HCT116 (cell line): ENCODE data around the gene ADARB1. TPM values are rescaled to one million over a fixed set of nuclear protein-coding genes. Genes with fewer than 3 reads are reported as not detected.

ENCODE experiments used
- ATAC-seq: fragments of 200-7000 bp; cut with Tn5 transposase; 2 replicates; pipeline ENCODE4 v1.9.1; 2020; ENCODE audit warnings: mild to moderate bottlenecking, moderate library complexity
- BruUV-seq: library from RNA; stranded (reverse); fragments of 400-500 nt; replicated peaks from 2 replicates; lab custom pipeline; 2021; lab: Mats Ljungman, UMichigan
- CTCF ChIA-PET: fragments of 300-600 bp; sonication (Branson Sonifier 250); formaldehyde crosslinking; loops from one replicate; lab custom pipeline; 2021; ENCODE audit warnings: antibody characterized with exemption; lab: Charles Lee
- POLR2A ChIA-PET: fragments of 300-600, 350-600 bp; sonication (Branson Sonifier 250); formaldehyde crosslinking; loops from one replicate; lab custom pipeline; 2021; ENCODE audit warnings: antibody characterized with exemption; lab: Charles Lee
- RAD21 ChIA-PET, 2 experiments: fragments of 300-600 bp; sonication (Branson Sonifier 250); formaldehyde crosslinking; loops; one replicate each; lab custom pipeline; 2023; ENCODE audit warnings: low total read pairs in 2 of 2; ENCODE audit not compliant: uncharacterized antibody in 2 of 2, unreplicated experiment in 2 of 2, low non-redundant PET in 1 of 2; lab: Charles Lee
- DNase-seq: peaks from one replicate; pipeline ENCODE4 v3.0.0-alpha.2; 2010; ENCODE audit warnings: low read depth, low spot score
- H2AFZ ChIP-seq: fragments of 200-600 bp; shearing (Covaris generic), sonication (generic); 2 replicates; pipeline ENCODE4 v1.6.1; 2017; ENCODE audit warnings: low read depth, mixed run types, mixed read lengths, antibody characterized with exemption, low read length; ENCODE audit not compliant: poor library complexity, severe bottlenecking
- H3K27ac ChIP-seq: 2 replicates; pipeline ENCODE4 v1.5.1; 2012; ENCODE audit warnings: low read depth, low read length
- H3K27me3 ChIP-seq: fragments of 200-600 bp; sonication (generic); 2 replicates; pipeline ENCODE4 v1.6.1; 2016; ENCODE audit warnings: mixed run types, low read length, mixed read lengths; ENCODE audit not compliant: insufficient read depth
- H3K36me3 ChIP-seq, 2 experiments: fragments of 200-500 bp in 1 of 2; fragments of 200-600 bp in 1 of 2; sonication (Bioruptor generic) in 1 of 2; sonication (generic) in 1 of 2; 2 replicates each; pipeline versions ENCODE4 v1.5.1 to v1.6.1; 2014 to 2016; ENCODE audit warnings: low read length in 2 of 2, inconsistent platforms in 1 of 2, mixed read lengths in 1 of 2, mixed run types in 1 of 2; ENCODE audit not compliant: insufficient read depth in 2 of 2, control insufficient read depth in 1 of 2
- H3K4me1 ChIP-seq, 2 experiments: fragments of 200-600 bp in 1 of 2; sonication (generic) in 1 of 2; 2 replicates each; pipeline versions ENCODE4 v1.5.1 to v1.6.1; 2012 to 2017; ENCODE audit warnings: low read length in 2 of 2, inconsistent platforms in 1 of 2, mild to moderate bottlenecking in 1 of 2, mixed read lengths in 1 of 2, mixed run types in 1 of 2, moderate library complexity in 1 of 2; ENCODE audit not compliant: insufficient read depth in 2 of 2, control insufficient read depth in 1 of 2
- H3K4me2 ChIP-seq: fragments of 200-600 bp; sonication (generic); 2 replicates; pipeline ENCODE4 v1.6.1; 2017; ENCODE audit warnings: mixed run types, low read length, mixed read lengths
- H3K4me3 ChIP-seq, 2 experiments: fragments of 200-600 bp in 1 of 2; sonication (generic) in 1 of 2; replicated peaks in 1 of 2; 2 replicates each; pipeline ENCODE4 v1.5.1; 2011 to 2016; ENCODE audit warnings: low read length in 2 of 2, control low read depth in 1 of 2, low read depth in 1 of 2, mild to moderate bottlenecking in 1 of 2, mixed read lengths in 1 of 2, mixed run types in 1 of 2
- H3K79me2 ChIP-seq: fragments of 200-600 bp; sonication (generic); 2 replicates; pipeline ENCODE4 v1.6.1; 2017; ENCODE audit warnings: mild to moderate bottlenecking, mixed run types, low read length, moderate library complexity, mixed read lengths; ENCODE audit not compliant: insufficient read depth
- H3K9ac ChIP-seq: fragments of 200-600 bp; sonication (generic); 2 replicates; pipeline ENCODE4 v1.6.1; 2016; ENCODE audit warnings: low read length, mixed read lengths
- H3K9me2 ChIP-seq: fragments of 200-600 bp; sonication (generic), shearing (Covaris generic); 2 replicates; pipeline ENCODE4 v1.6.1; 2017; ENCODE audit warnings: mixed run types, mild to moderate bottlenecking, moderate library complexity; ENCODE audit not compliant: insufficient read depth
- H3K9me3 ChIP-seq, 2 experiments: fragments of 200-500 bp in 1 of 2; fragments of 200-600 bp in 1 of 2; sonication (Bioruptor generic) in 1 of 2; sonication (generic) in 1 of 2; 2 replicates each; pipeline ENCODE4 v1.6.1; 2014 to 2017; ENCODE audit warnings: low read length in 2 of 2, mixed read lengths in 2 of 2, inconsistent platforms in 1 of 2, low read depth in 1 of 2, mild to moderate bottlenecking in 1 of 2, mixed run types in 1 of 2, moderate library complexity in 1 of 2; ENCODE audit not compliant: control insufficient read depth in 1 of 2, insufficient read depth in 1 of 2
- H4K20me1 ChIP-seq: fragments of 200-600 bp; sonication (generic), shearing (Covaris generic); 2 replicates; pipeline ENCODE4 v1.6.1; 2017; ENCODE audit warnings: mixed run types, mild to moderate bottlenecking, moderate library complexity; ENCODE audit not compliant: insufficient read depth
- FOSL1 ChIP-seq: IDR thresholded peaks from 2 replicates; pipeline ENCODE4 v1.6.1; 2012; ENCODE audit warnings: low read depth
- JUND ChIP-seq: IDR thresholded peaks from 2 replicates; pipeline ENCODE4 v1.6.1; 2012
- POLR2A ChIP-seq: IDR thresholded peaks from 2 replicates; pipeline ENCODE4 v1.7.0; 2011; ENCODE audit warnings: borderline replicate concordance; ENCODE audit not compliant: insufficient read depth, insufficient read length; ENCODE audit errors: extremely low read depth
- POLR2AphosphoS5 ChIP-seq: IDR thresholded peaks from 2 replicates; pipeline ENCODE4 v1.6.1; 2011; ENCODE audit warnings: mild to moderate bottlenecking, low read depth, low read length, moderate library complexity
- RAD21 ChIP-seq: IDR thresholded peaks from 2 replicates; pipeline ENCODE4 v1.6.1; 2012; ENCODE audit warnings: low read depth, mild to moderate bottlenecking
- SIN3A ChIP-seq: IDR thresholded peaks from 2 replicates; pipeline ENCODE4 v1.6.1; 2012; ENCODE audit warnings: low read depth
- TCF7L2 ChIP-seq: IDR thresholded peaks from 2 replicates; pipeline ENCODE4 v1.7.0; 2011; ENCODE audit warnings: borderline replicate concordance, inconsistent platforms; ENCODE audit not compliant: insufficient read depth, insufficient read length; ENCODE audit errors: extremely low read depth
- YY1 ChIP-seq: IDR thresholded peaks from 2 replicates; pipeline ENCODE4 v1.6.1; 2011; ENCODE audit warnings: low read length, low read depth, moderate library complexity, mild to moderate bottlenecking; ENCODE audit not compliant: insufficient replicate concordance; ENCODE audit errors: extremely low read depth
- intact Hi-C: fragments of 100-400 bp; cut with micrococcal nuclease; formaldehyde crosslinking; loops from 2 replicates; pipeline ENCODE4 v1.10.0; 2022
- total RNA-seq: library from RNA; stranded (reverse); gene quantifications from one replicate; pipeline ENCODE4 v1.2.1, GENCODE V29; 2021; ENCODE audit not compliant: unreplicated experiment
- TF ChIP-seq, protein P1 (sequence below): IDR thresholded peaks from 2 replicates; pipeline ENCODE4 v1.6.1; 2012
- TF ChIP-seq, protein P2 (sequence below): IDR thresholded peaks from 2 replicates; pipeline ENCODE4 v1.6.1; 2011; ENCODE audit warnings: mild to moderate bottlenecking, low read length, moderate library complexity; ENCODE audit not compliant: insufficient replicate concordance; ENCODE audit errors: extremely low read depth
- TF ChIP-seq, protein P3 (sequence below): IDR thresholded peaks from 2 replicates; pipeline ENCODE4 v1.6.1; 2012

ADARB1 gene
- total RNA-seq, 1 experiment from 2014 or later, result 13.5 TPM

DNA sequence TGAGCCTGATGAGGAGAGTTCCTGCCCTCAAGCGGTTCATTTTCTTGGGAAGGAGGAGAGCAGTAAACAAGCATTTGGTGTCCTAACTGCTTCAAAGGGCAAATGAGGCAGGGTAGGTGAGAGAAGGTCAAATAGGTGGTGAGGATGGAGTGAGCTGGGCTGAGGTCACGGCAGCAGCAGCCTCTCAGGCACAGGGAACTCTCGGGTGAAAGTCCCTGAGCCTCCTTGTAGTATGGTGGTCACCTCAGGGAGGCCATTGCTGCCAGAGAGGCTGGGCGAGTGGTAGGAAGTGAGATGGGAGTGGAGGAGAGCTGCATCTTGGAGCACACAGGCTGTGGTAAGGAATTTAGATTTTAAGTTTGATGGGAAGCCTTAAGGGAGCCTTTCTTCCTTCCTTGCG is 4.0 kb downstream of the ADARB1 start:
- CTCF ChIA-PET, result interaction anchor here (1.1 to 2.0 kb wide), 2 partner anchors 21 to 50 kb away, joined by 4 read pairs; no protein-coding TSS in a partner anchor

More for the DNA sequence above, 4.0 kb downstream of the ADARB1 start:
- ATAC-seq (no peak), DNase-seq (no peak)
- Histone ChIP-seq H3K27ac (no peak overlapping the region), H3K4me2 (no peak overlapping the region), H2AFZ (no peak overlapping the region), H3K27me3 (no peaks in the 10 kb centered on the region), H4K20me1 (no peaks in the 10 kb centered on the region), H3K4me1 (peaks cover 15 to 25% of the 10 kb centered on the region in 2 experiments), H3K9me2 (no peaks in the 10 kb centered on the region), H3K4me3 (no peak overlapping the region), H3K9ac (no peak overlapping the region), H3K36me3 (no peaks in the 10 kb centered on the region), H3K9me3 (no peaks in the 10 kb centered on the region), H3K79me2 (peaks cover 26% of the 10 kb centered on the region; the same call in 1 of the 2 replicates)
- no peak for TF ChIP-seq JUND
- TF ChIP-seq POLR2A, result no peak
- TF ChIP-seq YY1, result no peak
- TF ChIP-seq TCF7L2, result no peak
- no peak for TF ChIP-seq RAD21
- TF ChIP-seq POLR2AphosphoS5, result no peak
- TF ChIP-seq FOSL1, result no peak
- TF ChIP-seq, protein P1, sequence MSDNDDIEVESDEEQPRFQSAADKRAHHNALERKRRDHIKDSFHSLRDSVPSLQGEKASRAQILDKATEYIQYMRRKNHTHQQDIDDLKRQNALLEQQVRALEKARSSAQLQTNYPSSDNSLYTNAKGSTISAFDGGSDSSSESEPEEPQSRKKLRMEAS, result no peak
- TF ChIP-seq, protein P2, sequence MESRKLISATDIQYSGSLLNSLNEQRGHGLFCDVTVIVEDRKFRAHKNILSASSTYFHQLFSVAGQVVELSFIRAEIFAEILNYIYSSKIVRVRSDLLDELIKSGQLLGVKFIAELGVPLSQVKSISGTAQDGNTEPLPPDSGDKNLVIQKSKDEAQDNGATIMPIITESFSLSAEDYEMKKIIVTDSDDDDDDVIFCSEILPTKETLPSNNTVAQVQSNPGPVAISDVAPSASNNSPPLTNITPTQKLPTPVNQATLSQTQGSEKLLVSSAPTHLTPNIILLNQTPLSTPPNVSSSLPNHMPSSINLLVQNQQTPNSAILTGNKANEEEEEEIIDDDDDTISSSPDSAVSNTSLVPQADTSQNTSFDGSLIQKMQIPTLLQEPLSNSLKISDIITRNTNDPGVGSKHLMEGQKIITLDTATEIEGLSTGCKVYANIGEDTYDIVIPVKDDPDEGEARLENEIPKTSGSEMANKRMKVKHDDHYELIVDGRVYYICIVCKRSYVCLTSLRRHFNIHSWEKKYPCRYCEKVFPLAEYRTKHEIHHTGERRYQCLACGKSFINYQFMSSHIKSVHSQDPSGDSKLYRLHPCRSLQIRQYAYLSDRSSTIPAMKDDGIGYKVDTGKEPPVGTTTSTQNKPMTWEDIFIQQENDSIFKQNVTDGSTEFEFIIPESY, result no peak
- no peak for TF ChIP-seq SIN3A
- TF ChIP-seq, protein P3, sequence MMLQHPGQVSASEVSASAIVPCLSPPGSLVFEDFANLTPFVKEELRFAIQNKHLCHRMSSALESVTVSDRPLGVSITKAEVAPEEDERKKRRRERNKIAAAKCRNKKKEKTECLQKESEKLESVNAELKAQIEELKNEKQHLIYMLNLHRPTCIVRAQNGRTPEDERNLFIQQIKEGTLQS, result no peak
- intact Hi-C loops, result no loop called here
- ChIA-PET RAD21 (no interaction called here), POLR2A (no interaction called here)
- no TSS peak for BruUV-seq
